ENCODE results near the gene HSPA5.

The HSPA5 gene

GRCh38 chr9:125262294-125262991 lies 21.3 kb upstream of the HSPA5 start:
- ChIA-PET CTCF (no interaction called here), POLR2A (interaction anchor here (1.2 to 4.3 kb wide), 2 partner anchors 19 to 21 kb away, joined by 4 to 33 read pairs; partner anchors contain the start of gene HSPA5)
- DNase-seq (ENCODE audit: extremely low spot score), result peak; percentile 38
- TF ChIP-seq SUZ12 (IDR thresholded peaks at IDR 0.05), result no peak
- TF ChIP-seq SP1 (IDR thresholded peaks at IDR 0.05), result no peak
- no peak for TF ChIP-seq CTBP1 (IDR thresholded peaks at IDR 0.05; ENCODE audit: borderline replicate concordance)
- no peak for TF ChIP-seq PKNOX1 (IDR thresholded peaks at IDR 0.05)
- no peak for TF ChIP-seq BHLHE40 (IDR thresholded peaks at IDR 0.05; ENCODE audit: borderline replicate concordance)
- TF ChIP-seq ZNF384 (IDR thresholded peaks at IDR 0.05), result no peak
- no peak for TF ChIP-seq NFRKB (IDR thresholded peaks at IDR 0.05)
- TF ChIP-seq HDGF (IDR thresholded peaks at IDR 0.05; ENCODE audit: borderline replicate concordance), result no peak
- no peak for TF ChIP-seq FOXA1 (IDR thresholded peaks at IDR 0.05)
- no peak for TF ChIP-seq FOXK2 (IDR thresholded peaks at IDR 0.05)
- TF ChIP-seq TARDBP (IDR thresholded peaks at IDR 0.05), result no peak
- TF ChIP-seq ARNT (IDR thresholded peaks at IDR 0.05), result no peak
- no peak for TF ChIP-seq ELF4 (IDR thresholded peaks at IDR 0.05)
- no peak for TF ChIP-seq L3MBTL2 (conservative IDR thresholded peaks at IDR 0.05)
- no peak for TF ChIP-seq LEF1 (IDR thresholded peaks at IDR 0.05; ENCODE audit: borderline replicate concordance)
- no peak for TF ChIP-seq FOXM1 (IDR thresholded peaks at IDR 0.05; ENCODE audit: borderline replicate concordance)

- TF ChIP-seq FOXA1 (IDR thresholded peaks at IDR 0.05) (no peak), SP1 (IDR thresholded peaks at IDR 0.05) (no peak), ZNF384 (IDR thresholded peaks at IDR 0.05) (no peak), TARDBP (IDR thresholded peaks at IDR 0.05) (no peak), ELF4 (IDR thresholded peaks at IDR 0.05) (peak; percentile 96), L3MBTL2 (conservative IDR thresholded peaks at IDR 0.05) (no peak)
- peak; percentile 99 for DNase-seq (ENCODE audit: extremely low spot score)
- POLR2A ChIA-PET, result interaction anchor here (0.7 to 4.3 kb wide), 4 partner anchors 19 to 107 kb away, joined by 3 to 33 read pairs (median 4); partner anchors contain the start of gene HSPA5
- CTCF ChIA-PET, result no interaction called here
Observed at GRCh38 chr9:125261501-125262293, 20.6 kb upstream of the HSPA5 start, which contains the start of gene GAPVD1. TSS of gene GAPVD1 (plus strand) at chr9:125261826. CDS start at chr9:125298922, 37,096 bp downstream.

GRCh38 chr9:125260561-125260960 lies 19.4 kb upstream of the HSPA5 start:
- ChIA-PET POLR2A (interaction anchor here (0.6 to 4.3 kb wide), 3 partner anchors 19 to 140 kb away, joined by 3 to 33 read pairs (median 4); partner anchors contain the start of gene HSPA5), CTCF (no interaction called here)
- no peak for DNase-seq (ENCODE audit: extremely low spot score)
- no peak for TF ChIP-seq BHLHE40 (IDR thresholded peaks at IDR 0.05; ENCODE audit: borderline replicate concordance)
- TF ChIP-seq L3MBTL2 (conservative IDR thresholded peaks at IDR 0.05), result no peak
- TF ChIP-seq PKNOX1 (IDR thresholded peaks at IDR 0.05), result no peak
- TF ChIP-seq FOXK2 (IDR thresholded peaks at IDR 0.05), result no peak
- no peak for TF ChIP-seq FOXM1 (IDR thresholded peaks at IDR 0.05; ENCODE audit: borderline replicate concordance)
- TF ChIP-seq ARNT (IDR thresholded peaks at IDR 0.05), result no peak
- TF ChIP-seq TARDBP (IDR thresholded peaks at IDR 0.05), result no peak
- no peak for TF ChIP-seq SP1 (IDR thresholded peaks at IDR 0.05)
- no peak for TF ChIP-seq LEF1 (IDR thresholded peaks at IDR 0.05; ENCODE audit: borderline replicate concordance)
- TF ChIP-seq NFRKB (IDR thresholded peaks at IDR 0.05), result no peak
- no peak for TF ChIP-seq FOXA1 (IDR thresholded peaks at IDR 0.05)

GRCh38 chr9:125258832-125259534 lies 17.8 kb upstream of the HSPA5 start:
- no peak for TF ChIP-seq SUZ12 (IDR thresholded peaks at IDR 0.05)
- POLR2A ChIA-PET, result interaction anchor here (1.1 kb wide), 1 partner anchor 18 kb away, joined by 3 read pairs; the partner anchor contains the start of gene HSPA5
- no peak for DNase-seq (ENCODE audit: extremely low spot score)
- CTCF ChIA-PET, result no interaction called here

GRCh38 chr9:125258160-125258785 lies 17.1 kb upstream of the HSPA5 start:
- ChIA-PET POLR2A (interaction anchor here (1.1 kb wide), 1 partner anchor 17 kb away, joined by 3 read pairs; the partner anchor contains the start of gene HSPA5), CTCF (interaction anchor here (0.6 kb wide), 1 partner anchor 45 kb away, joined by 4 read pairs; no protein-coding TSS in a partner anchor)
- TF ChIP-seq HDGF (IDR thresholded peaks at IDR 0.05; ENCODE audit: borderline replicate concordance), result no peak
- no peak for TF ChIP-seq CTBP1 (IDR thresholded peaks at IDR 0.05; ENCODE audit: borderline replicate concordance)
- no peak for TF ChIP-seq FOXK2 (IDR thresholded peaks at IDR 0.05)
- no peak for TF ChIP-seq SUZ12 (IDR thresholded peaks at IDR 0.05)
- no peak for TF ChIP-seq SP1 (IDR thresholded peaks at IDR 0.05)
- TF ChIP-seq L3MBTL2 (conservative IDR thresholded peaks at IDR 0.05), result no peak
- TF ChIP-seq LEF1 (IDR thresholded peaks at IDR 0.05; ENCODE audit: borderline replicate concordance), result no peak
- no peak for TF ChIP-seq ZNF384 (IDR thresholded peaks at IDR 0.05)

More at GRCh38 chr9:125258160-125258785, 17.1 kb upstream of the HSPA5 start:
- no peak for DNase-seq (ENCODE audit: extremely low spot score)
